Medulla oblongata (tissue), 1 donor: ENCODE data around the gene CTXN1.
"Not testable (repeated sequence)": the region's sequence is repeated elsewhere in the genome, so short reads cannot be mapped to it uniquely, and the experiment has no call there.

Experiments used
- DNase-seq: peaks from one replicate; pipeline ENCODE4 v3.0.0-alpha.2; 2015; ENCODE audit errors: extremely low spot score

CTXN1 gene

GRCh38 chr19:7902796-7903243, 23.1 kb downstream of the CTXN1 start:
- DNase-seq: no peak

GRCh38 chr19:7901337-7901736, 24.6 kb downstream of the CTXN1 start:
- DNase-seq: no peak

- no peak for DNase-seq
These were observed 25.0 kb downstream of the CTXN1 start for GRCh38 chr19:7900931-7901330.

- no peak for DNase-seq
These were observed 25.5 kb downstream of the CTXN1 start for GRCh38 chr19:7900401-7900870.

GRCh38 chr19:7899751-7900378, 26.1 kb downstream of the CTXN1 start:
- no peak for DNase-seq

GRCh38 chr19:7898967-7899366, 27.0 kb downstream of the CTXN1 start:
- no peak for DNase-seq

GRCh38 chr19:7897292-7897691, 28.6 kb downstream of the CTXN1 start:
- no peak for DNase-seq

- DNase-seq: no peak
These were observed 30.4 kb downstream of the CTXN1 start for GRCh38 chr19:7895565-7895964.

GRCh38 chr19:7894612-7895309, 31.2 kb downstream of the CTXN1 start:
- DNase-seq: no peak

GRCh38 chr19:7893362-7894101, 32.4 kb downstream of the CTXN1 start:
- DNase-seq: not testable (repeated sequence)

- DNase-seq: no peak
These were observed 37.1 kb downstream of the CTXN1 start for GRCh38 chr19:7888826-7889217.

GRCh38 chr19:7888145-7888825, 37.6 kb downstream of the CTXN1 start, which contains the start of gene LRRC8E:
LRRC8E (plus strand) TSS chr19:7888510; CDS start chr19:7895604, 7,094 bp downstream.
- DNase-seq: no peak

GRCh38 chr19:7887408-7888144, 38.4 kb downstream of the CTXN1 start:
- DNase-seq: no peak

- no peak for DNase-seq
These were observed 40.1 kb downstream of the CTXN1 start for GRCh38 chr19:7885818-7886217.

- DNase-seq: no peak
These were observed 42.0 kb downstream of the CTXN1 start for GRCh38 chr19:7883796-7884570.

GRCh38 chr19:7883105-7883504, 42.8 kb downstream of the CTXN1 start:
- DNase-seq: no peak

- DNase-seq: no peak
These were observed 44.0 kb downstream of the CTXN1 start for GRCh38 chr19:7881910-7882309.

- no peak for DNase-seq
These were observed 46.1 kb downstream of the CTXN1 start for GRCh38 chr19:7879836-7880235.

GRCh38 chr19:7879111-7879807, 46.7 kb downstream of the CTXN1 start:
- DNase-seq: no peak
